GM19463 (cell line): ENCODE measurements around the gene ATP2B3.

ENCODE experiments used
- ATAC-seq: cut with Tn5 transposase; IDR thresholded peaks from one replicate; pipeline ENCODE4 v1.9.1; 2021; ENCODE audit warnings: mild to moderate bottlenecking, moderate library complexity; ENCODE audit not compliant: unreplicated experiment

ATP2B3 gene

DNA sequence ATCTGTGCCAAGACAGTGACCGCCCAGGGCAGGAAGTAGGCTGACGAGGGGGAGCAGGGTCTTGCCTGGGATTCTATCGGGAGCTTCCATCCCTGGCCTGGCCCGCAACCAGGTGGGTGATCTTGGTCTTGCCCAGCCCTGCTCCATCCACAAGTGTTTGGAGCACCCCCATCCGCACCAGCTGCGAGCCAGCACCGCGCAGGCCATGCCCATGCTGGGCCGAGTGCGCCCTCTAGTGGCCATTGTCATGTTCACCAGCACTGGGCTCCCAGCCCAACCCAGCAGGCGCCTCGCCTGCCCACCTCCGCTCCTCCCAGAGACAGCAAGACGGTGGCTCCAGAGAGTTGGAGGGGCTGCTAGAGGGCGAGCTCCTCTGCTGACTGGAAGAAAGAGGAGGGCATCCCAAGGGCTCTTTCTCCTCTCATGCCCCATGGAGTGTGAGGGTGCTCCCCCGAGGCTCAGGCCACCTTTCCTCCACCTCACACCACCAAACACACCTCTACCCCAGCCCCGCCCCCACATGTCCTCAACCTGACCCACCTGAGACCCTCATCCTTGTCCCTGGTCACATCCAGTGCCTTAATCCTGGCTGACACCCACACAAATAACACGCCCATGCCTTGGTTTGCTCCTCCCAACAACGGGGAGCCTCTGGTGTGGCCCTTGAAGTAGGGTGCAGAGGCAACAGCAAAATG, 9.8 kb upstream of the ATP2B3 start:
- peak; percentile 98 for ATAC-seq

DNA sequence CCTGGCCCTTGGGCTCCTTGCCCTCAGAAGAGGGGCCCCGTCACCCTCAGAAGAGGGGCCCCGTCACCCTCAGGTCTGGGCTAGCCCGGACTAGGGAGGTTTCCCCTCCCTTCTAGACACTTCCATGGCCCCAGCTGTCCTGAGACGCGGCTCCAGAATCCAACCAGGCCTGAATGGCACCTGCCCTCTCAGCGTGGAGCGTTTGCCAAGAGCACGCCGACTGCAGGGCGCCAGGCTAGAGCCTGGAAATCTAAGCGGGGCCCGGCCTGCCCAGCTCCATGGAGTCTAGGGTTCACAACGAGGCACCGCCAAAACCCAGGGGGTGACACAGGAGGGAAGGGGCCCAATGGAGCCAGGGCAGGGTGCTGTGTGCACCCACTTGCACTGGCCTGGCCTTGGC, 7.8 kb upstream of the ATP2B3 start:
- ATAC-seq = no peak

DNA sequence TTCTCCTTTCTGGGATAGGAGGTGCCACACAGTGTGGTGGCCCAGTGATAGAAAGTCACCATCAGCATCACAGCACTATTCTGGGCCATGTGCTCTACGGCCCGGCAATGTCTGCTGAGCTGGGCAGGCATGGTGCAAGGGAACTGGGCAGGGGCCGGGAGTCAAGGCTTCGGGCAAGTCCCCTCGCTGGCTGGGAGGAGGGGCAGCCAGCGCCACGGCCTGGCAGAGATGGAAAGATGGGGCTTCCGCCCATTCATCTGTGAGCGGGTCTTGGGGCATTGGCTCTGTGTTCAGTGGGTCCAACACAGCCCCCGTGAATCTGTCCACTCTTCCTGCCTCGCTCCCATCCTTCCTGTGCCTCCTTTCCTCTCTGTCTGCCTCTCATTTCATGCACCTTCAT, 7.1 kb upstream of the ATP2B3 start:
- no peak for ATAC-seq

DNA sequence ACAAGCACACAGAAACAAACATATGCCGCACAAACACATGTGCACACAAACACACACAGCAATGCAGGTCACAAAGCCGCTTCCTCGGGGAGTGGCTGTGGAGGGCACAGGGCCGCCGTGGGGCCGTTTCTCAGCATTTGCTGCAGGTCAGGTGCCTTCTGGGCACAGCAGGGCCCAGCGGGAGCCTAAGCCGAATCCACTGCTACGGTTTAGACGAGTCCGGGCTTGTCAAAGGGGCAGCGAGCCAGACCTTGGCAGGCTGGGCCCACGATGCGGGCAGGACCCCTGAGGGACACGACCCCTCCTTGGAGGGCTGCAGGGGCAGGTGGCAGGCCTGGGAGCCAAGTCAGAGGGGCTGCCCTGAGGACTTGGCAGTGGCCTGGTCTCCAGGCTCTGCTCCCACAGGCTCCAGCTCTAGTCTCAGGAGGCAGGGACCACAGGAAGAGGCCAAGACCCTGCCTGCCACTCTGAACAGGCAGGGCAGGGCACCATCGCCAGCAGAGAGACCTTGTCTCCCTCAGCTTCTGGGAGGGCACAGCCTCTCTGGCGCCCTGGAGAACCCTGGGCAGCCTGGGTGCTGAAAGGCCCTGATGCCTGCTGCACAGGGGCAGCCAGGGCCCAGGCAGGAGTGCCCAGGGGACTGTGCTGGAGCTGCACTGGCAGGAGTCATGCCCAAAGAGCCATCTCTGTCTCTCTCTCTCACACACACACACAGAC, 5.5 kb upstream of the ATP2B3 start:
- no peak for ATAC-seq

DNA sequence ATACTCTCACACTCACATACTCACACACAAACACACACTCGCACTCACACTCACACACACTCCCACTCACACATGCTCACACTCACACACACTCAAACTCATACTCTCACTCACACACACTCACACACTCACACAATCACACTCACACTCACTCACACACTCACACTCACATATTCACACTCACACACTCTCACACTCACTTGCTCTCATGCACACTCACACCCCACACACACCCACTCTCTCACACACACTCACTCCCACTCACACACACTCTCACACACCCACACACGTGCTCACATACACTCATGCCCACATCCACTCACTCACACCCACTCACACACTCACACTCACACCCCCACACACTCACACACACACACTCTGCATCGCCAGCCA, 4.9 kb upstream of the ATP2B3 start:
- no peak for ATAC-seq

DNA sequence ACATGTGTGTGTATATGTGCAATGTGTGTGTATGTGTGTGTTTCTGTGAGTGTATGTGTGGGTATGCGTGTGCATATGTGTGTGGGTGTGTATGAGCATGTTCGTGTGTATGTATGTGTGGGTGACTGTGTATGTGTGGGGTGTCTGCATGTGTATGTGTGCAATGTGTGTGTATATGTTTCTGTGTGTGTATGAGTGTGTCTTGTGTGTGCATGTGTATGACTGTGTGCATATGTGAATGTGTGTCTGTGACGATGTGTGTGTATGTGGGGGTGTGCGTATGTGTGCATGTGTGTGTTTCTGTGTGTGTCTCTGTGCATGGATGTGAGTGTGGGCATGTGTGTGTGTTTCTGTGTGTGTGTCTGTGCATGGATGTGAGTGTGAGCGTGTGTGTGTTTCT, 4.2 kb upstream of the ATP2B3 start:
- ATAC-seq = no peak

DNA sequence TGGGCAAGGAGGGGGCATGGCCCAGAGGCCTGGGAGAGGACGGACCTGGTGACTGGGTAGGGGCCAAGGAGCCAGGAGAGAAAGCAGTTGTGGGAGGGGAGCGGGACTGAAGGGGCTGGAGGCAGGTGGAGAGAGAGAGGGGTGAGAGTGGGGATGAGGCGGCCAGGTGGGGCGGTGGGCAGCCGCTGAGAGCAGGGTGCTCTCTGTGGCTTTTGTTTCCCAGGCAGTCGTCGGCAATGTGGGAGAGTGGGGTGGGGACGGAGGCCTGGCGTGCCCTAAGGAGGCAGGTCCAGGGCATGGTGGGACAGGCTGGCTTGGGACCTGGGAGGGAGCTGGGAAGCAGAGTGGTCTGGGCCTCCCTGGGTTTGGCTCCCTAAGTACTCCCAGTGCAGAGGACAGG, 3.2 kb upstream of the ATP2B3 start:
- no peak for ATAC-seq

DNA sequence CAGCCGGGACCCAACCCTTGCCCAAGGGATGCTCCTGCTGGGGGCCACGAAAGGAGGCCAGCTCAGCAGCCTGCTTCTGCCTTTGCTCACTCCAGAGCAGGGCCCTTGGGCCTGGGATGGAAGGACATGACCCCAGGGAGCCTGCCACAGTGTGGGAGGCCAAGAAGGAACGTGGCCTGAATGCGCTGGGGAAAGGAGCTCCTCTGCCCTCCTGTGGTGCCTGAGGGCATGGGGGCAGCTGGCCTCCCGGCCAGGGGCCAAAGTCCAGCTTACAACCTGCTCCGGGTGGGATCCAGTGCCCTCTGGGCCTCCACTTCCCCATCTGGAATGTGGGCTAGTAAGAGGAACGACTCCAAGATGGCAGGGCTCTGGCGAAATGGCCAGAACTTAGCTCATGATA, 2.0 kb upstream of the ATP2B3 start:
- ATAC-seq = no peak

DNA sequence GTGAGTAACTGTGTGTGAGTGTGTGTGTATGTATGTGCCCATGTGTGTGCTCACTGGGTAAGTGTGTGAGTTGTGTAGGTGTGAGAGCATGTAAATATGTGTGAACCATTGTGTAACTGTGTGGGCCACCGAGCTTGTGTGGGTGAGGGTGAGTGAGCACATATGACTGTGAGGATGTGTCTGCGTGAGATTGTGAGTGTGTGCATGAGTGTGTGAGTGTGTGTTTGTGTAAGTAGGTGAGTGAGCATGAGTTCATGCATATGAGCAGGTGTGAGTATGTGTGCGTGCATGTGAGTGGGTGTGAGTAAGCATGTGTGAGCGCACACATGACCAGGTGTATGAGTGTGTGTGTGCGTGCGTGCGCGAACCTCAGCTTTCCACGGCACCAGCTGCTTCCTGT, 1.4 kb upstream of the ATP2B3 start:
- no peak for ATAC-seq

DNA sequence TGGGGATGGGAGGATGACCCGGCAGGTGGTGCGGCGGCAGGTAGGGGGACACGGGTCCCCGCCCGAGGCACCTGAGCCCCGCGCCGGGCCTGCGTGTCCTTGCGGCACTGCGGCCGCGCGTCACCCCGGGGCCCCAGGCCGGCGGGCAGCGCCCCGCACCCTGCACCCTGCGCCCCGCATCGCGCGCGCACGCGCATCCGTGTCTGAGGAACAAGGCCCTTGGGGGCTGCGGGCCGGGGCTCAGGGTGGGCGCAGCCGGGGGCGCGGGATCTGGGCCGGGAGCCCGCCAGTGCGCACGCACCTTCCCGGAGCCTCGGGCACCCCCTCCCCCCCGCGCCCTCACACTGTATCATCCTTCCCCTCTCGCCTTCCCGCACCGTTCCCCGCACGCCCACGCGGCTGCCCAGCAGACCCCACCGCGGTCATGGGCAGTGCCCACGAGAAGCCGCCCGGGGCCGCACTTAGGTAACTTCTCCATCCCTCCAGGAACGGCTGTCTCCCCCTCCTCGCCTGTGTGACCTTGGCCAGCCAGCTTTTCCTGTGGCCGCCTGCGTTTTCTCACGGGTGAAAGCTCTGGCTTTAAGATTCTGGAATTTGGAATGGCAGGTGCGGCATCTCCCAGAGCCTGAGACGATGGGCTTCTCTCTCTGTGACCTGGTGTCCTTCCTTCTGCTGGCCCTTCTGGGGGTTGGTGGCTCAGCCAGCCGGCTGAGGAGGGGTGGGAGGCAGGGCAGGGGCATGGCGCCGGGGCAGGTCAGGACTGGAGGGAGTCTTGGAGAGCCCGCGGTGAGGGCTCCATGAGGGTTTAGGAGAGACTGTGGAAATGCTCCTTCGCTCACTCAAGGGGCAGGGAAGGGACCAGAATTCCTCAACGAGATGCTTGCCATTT, 748 bp downstream of the ATP2B3 start:
- no peak for ATAC-seq

DNA sequence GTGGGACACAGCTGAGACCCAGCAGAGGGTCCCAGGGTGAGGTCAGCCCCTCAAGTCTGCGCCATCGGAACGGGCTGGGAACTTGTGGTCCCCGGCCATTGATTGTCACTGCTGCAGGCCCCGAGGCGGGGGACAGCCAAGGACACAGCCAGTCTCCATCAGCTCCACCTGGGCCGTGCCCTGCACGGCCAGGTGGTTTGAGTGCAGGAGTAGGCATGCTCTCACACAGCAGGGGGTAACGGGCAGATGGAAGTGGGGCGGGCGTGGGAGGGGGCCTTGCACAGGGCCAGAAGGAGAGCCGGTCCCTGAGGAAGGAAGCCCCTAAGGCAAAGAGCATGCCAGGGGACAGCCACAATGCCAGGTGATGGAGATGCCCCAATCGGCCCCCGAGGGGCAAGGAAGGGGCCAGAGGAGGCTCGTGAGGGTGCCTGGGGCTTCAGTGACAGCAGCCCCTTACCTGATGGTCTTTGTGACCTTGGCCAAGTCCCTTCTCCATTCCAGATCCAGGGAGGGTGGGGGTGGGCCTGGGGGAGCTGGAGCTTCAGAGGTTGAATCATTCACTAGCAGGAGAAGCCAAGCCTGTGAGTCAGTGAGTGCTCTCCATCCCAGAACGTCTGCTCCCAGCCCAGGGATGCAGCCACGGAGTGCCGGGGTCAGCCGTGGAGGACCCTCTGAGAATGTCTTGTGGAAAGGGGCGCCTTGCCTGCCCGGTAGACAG, 2.3 kb downstream of the ATP2B3 start:
- no peak for ATAC-seq

DNA sequence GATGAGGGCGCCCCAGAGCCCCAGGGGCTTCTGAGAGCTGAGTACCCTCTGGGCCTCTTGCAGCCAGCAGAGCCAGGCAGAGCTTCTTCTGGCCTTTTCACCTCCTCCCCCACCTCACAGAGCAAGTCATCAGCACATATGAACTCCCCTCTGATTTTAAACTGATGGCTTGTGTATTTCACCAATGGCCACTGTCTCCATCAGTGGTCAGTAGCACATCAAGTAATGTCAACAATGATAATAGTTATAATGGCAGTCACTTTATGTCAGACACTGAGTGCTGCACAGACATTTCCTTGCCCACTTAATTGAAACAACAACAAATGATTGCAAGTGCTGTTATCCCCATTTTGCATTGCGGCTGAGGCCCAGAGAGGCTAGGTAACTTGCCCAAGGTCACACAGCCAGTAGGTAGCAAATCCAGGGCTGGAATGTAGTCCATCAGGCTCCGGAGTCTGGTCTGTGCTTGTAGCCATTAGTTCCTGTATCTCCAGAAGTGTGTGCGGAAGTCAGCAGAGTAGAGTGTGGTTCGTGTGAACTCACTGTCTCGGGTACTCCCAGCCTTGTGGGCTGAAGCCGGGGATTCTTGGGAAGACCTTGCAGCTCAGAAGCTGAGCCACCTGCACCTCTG, 3.0 kb downstream of the ATP2B3 start:
- ATAC-seq = no peak

DNA sequence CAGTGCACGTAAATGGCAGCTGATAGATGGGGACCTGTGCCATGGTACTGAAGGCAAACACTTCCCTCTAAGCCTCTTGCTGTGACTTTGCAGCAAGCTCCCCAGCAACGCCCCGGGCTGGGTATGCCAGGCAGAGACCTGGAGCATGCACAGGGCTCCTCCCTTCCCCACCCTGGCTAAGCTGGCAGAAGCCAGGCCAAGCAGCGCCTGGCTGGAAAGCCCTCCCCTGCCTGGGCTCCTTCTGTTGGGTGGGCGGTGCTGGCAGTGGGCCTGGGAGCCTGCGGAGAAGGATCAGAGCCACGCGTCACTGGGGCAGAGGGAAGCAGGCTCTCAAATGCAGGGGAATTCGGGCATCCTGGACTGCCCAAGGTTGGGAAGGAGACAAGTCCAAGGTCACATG, 3.6 kb downstream of the ATP2B3 start:
- ATAC-seq = no peak

DNA sequence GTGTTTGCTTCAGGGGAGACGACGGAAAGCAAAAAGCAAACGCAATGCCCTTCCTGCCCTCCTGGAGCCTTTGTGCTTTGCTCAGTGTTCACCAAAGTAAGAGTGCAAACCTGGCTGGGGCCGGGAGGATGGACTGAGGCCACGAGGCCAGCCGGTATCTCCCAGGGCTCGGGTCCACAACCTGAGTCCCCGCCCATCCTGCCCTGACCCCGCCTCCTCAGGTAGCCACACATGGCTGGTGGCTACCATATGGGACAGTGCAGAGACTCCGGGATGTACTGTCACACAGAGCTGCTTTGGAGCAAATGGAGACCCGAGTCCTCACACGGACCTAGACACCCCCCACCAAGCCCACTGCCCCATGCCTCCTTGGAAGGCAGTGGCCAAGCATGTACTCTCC, 4.8 kb downstream of the ATP2B3 start:
- ATAC-seq = no peak

DNA sequence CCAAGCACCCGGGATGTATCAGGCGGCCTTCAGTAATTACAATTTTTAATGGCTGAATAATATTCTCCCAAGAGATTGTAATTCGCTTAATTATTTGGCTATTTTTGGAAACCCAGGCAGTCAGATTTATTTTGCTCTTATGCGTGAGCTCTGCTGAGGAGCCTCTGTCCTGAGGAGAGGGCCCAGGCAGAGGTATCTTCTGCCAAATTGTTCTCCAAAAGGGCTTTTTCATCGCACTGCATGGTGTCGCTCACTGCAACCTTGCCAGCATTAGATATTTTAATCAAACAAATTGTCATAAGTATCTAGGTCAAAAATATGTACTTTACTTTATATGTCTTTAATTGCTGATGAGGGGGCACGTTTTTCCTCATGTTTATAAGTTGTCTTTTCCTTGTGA, 5.8 kb downstream of the ATP2B3 start:
- no peak for ATAC-seq

DNA sequence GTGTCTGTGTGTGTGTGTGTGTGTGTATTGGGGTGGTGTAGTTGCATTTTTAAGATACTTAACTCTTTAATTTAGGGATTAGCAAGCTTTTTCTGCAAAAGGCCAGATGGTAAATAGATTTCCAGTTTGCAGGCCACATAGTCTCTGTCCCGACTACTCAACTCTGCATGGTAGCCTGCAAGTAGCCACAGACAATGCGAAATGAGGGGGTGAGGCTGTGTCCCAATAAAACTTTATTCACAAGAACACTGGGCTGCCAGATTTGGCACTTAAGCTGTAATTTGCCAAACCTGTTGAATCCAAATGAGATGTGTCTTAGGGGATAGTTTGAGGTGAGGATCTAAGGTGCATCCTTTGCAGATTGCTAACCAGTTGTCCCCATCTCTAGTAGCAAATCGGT, 6.8 kb downstream of the ATP2B3 start:
- ATAC-seq = no peak

DNA sequence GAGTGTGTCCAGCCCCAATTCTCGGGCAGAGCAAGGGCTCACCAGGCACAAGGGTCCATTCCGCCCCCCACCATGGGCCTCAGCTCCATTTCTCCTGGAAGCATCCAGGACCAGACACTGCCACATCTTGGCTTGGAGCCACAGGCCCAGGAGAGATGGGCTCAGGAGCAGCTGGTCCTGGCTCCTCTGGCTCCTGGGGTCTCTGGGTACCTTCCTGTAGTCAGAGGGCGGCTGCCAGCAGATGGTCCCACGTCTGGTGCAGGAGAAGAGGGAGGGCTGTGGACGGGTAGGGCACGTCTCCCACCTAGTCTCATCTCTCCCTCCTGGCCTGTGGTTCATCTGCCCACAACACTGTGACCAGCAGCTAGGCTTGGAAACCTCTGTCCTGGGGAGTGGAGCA, 8.0 kb downstream of the ATP2B3 start:
- ATAC-seq = no peak

DNA sequence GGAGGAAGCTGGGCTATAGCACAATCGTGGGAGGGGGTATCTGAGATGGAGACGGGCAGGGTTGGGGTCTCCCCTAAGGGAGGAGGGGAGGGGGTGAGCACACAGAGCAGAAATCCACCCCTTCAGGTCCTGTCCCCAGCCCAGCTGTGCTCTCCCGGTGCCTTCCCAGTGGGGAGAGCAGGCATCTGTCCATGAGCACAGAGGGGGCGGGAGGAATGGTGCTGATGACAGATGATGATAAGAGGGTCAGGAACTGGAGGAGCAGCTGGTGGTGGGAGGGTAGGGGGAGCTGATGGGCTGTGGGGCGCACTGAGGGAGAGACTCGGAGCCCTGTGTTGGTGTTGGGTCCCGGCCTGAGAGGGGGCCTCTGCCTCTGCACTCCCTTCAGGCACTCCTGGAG, 8.6 kb downstream of the ATP2B3 start:
- no peak for ATAC-seq

DNA sequence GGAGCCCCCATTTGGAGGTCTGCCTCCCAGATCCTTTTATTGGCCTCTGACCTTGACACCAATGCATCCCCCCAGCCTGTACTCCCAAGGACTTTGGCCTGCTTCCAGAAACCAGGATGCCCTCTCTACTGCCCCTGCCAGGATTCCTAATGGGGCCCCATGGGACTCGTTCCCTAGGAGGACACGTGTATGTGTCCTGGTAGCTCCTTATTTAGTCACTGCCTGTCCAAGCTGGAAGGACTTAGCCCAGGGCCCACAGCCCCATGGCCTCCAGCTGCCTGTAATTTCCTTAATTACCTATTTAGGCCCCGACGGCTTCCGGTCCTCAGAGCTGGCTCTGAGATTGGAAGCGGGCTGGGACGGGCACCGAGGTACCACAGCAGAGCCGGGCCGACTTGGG, 9.4 kb downstream of the ATP2B3 start:
- no peak for ATAC-seq

DNA sequence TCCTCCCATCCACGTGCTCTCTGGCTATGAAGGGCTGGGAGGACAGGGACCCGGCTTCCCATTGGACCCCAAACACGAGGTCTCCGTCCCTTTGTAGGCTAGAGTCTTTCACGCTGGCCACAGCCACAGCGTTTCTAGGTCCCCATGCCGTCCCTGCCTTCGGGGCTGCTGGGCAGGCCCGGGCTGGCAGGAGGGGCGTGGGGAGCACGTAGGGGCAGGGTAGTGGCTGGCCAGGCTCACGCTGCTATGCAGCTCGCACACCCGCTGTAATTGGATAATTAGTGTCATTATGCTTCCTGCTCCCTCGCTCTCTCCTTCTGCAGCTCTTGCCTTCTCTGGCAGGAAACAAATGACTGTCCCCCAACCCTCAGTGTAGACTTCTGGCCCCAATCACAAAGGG, 9.8 kb downstream of the ATP2B3 start:
- no peak for ATAC-seq
